H1 (cell line): ENCODE data around the gene MRPL11. TPM values are rescaled to one million over a fixed set of nuclear protein-coding genes. Genes with fewer than 3 reads are reported as not detected.

Experiments used
- BCL11A ChIP-seq, 2 experiments: IDR thresholded peaks; one replicate each; pipeline ENCODE4 v1.6.1; 2011; ENCODE audit warnings: low read depth in 2 of 2, low read length in 2 of 2, mild to moderate bottlenecking in 2 of 2
- JUN ChIP-seq: IDR thresholded peaks from 2 replicates; pipeline ENCODE4 v1.6.1; 2011; ENCODE audit warnings: low read depth, mild to moderate bottlenecking, improper control_type of control experiment, low read length
- JUND ChIP-seq: IDR thresholded peaks from 2 replicates; pipeline ENCODE4 v1.6.1; 2011; ENCODE audit warnings: mild to moderate bottlenecking, improper control_type of control experiment, low read length
- RAD21 ChIP-seq, 2 experiments: IDR thresholded peaks in 1 of 2; conservative IDR thresholded peaks in 1 of 2; 2 replicates each; pipeline ENCODE4 v1.6.1; 2011; ENCODE audit warnings: low read depth in 2 of 2, low read length in 2 of 2, improper control_type of control experiment in 1 of 2, inconsistent platforms in 1 of 2, mild to moderate bottlenecking in 1 of 2, moderate library complexity in 1 of 2
- RBBP5 ChIP-seq: IDR thresholded peaks from 2 replicates; pipeline ENCODE4 v1.7.1; 2012; ENCODE audit warnings: low read depth, mild to moderate bottlenecking, inconsistent platforms, low read length, moderate library complexity, borderline replicate concordance
- TEAD4 ChIP-seq: IDR thresholded peaks from 2 replicates; pipeline ENCODE4 v1.6.1; 2012; ENCODE audit warnings: low read depth, low read length, inconsistent platforms, mixed read lengths
- polyA plus RNA-seq, 7 experiments: library from polyadenylated mRNA; depleted of rRNA in 3 of 7; stranded (reverse) in 5 of 7; unstranded in 2 of 7; fragments of >200 nt in 5 of 7; fragments of 200-250 nt in 2 of 7; gene quantifications; 1 replicate in 5 of 7; 2 replicates in 1 of 7; 4 replicates in 1 of 7; pipeline versions ENCODE4 v1.2.1 to v1.2.3, GENCODE V29; 2011 to 2013; ENCODE audit warnings: missing spikeins in 2 of 7, mixed read lengths in 2 of 7
- total RNA-seq: library from RNA; stranded (reverse); fragmentation: NEBNext Ultra II Directional; extraction: Animal tissue kit (Norgen Biotek cat#: 25700); gene quantifications from 2 replicates; pipeline ENCODE4 v1.2.1, GENCODE V29; 2021
- TF ChIP-seq, protein P1 (sequence below), 3 experiments: IDR thresholded peaks; 1 replicate in 2 of 3; 2 replicates in 1 of 3; pipeline versions ENCODE4 v1.5.1 to v1.6.1; 2011; ENCODE audit warnings: low read length in 3 of 3, mild to moderate bottlenecking in 3 of 3, inconsistent platforms in 2 of 3, low read depth in 1 of 3, moderate library complexity in 1 of 3; ENCODE audit not compliant: insufficient read depth in 1 of 3; ENCODE audit errors: control extremely low read depth in 1 of 3

The MRPL11 gene
- total and polyA plus RNA-seq, 2 of the 8 experiments (the other 6 are each of a cell fraction or from before 2014, with no cell fraction given): 105 to 141 TPM

DNA sequence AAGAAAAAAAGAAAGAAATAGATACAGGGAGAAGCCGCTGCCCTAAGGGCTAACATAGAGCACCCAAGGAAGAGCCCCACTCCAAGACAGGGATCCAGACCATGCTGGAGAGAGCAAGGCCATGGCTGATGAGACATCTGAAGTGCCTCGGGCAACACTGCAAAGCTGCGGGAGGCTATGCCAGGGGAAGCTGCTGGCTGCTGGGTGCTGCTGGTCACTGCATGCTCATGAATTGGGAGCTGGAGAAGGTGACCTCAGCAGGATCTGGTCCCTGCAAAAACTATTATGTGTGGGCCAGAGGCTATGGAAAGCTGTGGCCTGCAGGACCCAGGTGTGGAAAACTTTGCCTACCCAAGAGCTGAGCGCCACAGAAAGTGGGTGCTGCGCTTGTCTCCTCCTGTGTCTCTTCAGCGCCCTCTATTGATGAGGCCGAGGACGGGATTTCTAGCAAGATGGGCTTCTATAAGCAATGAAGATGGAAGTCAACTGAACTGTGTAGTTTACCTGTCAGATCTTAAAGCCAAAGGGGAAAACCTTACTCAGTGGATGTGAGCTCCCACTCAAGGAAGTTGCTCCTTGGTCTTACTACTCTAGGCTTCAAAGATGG, 49.8 kb downstream of the MRPL11 start (continued):
- TF ChIP-seq, protein P1, sequence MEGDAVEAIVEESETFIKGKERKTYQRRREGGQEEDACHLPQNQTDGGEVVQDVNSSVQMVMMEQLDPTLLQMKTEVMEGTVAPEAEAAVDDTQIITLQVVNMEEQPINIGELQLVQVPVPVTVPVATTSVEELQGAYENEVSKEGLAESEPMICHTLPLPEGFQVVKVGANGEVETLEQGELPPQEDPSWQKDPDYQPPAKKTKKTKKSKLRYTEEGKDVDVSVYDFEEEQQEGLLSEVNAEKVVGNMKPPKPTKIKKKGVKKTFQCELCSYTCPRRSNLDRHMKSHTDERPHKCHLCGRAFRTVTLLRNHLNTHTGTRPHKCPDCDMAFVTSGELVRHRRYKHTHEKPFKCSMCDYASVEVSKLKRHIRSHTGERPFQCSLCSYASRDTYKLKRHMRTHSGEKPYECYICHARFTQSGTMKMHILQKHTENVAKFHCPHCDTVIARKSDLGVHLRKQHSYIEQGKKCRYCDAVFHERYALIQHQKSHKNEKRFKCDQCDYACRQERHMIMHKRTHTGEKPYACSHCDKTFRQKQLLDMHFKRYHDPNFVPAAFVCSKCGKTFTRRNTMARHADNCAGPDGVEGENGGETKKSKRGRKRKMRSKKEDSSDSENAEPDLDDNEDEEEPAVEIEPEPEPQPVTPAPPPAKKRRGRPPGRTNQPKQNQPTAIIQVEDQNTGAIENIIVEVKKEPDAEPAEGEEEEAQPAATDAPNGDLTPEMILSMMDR (IDR thresholded peaks at IDR 0.05; ENCODE audit: control extremely low read depth in 1 of 3, insufficient read depth in 1 of 3, low read depth in 1 of 3, low read length in 3 of 3): peak; percentile 64 to 92 (median 85)
- TF ChIP-seq TEAD4: no peak
- no peak for TF ChIP-seq BCL11A (IDR thresholded peaks at IDR 0.05; ENCODE audit: low read depth in 2 of 2, low read length in 2 of 2)
- no peak for TF ChIP-seq RBBP5
- TF ChIP-seq JUN: no peak
- TF ChIP-seq JUND: peak; percentile 14; the same call in 1 of the 2 replicates
- TF ChIP-seq RAD21 (IDR thresholded peaks at IDR 0.05 in 1 of 2, conservative IDR thresholded peaks at IDR 0.05 in 1 of 2; ENCODE audit: low read depth in 2 of 2, low read length in 2 of 2): peak; percentile 50 to 68
